ENCODE measurements around the gene ATG2A. TPM values are rescaled to one million over a fixed set of nuclear protein-coding genes. Genes with fewer than 3 reads are reported as not detected.
A peak's percentile ranks its signal among the peaks of the same experiment; 100 is the strongest.

ATG2A gene
- total RNA-seq, 1 donor from 2014 or later, result 39.5 TPM

- H3K27ac ChIP-seq, result peak overlapping the region; percentile 97 to 98
- intact Hi-C loops (cut with DNase I), result no loop called here
- TF ChIP-seq CTCF (IDR thresholded peaks at IDR 0.05), result no peak
- no peak for DNase-seq (ENCODE audit: low spot score in 2 of 2)
- H3K4me3 ChIP-seq, result no peak overlapping the region
- H3K36me3 ChIP-seq, result peaks cover 9 to 12% of the 10 kb centered on the region in 2 donors
- H3K27me3 ChIP-seq, result no peaks in the 10 kb centered on the region
- H3K4me1 ChIP-seq, result peaks cover 61 to 89% of the 10 kb centered on the region in 2 donors
- H3K9me3 ChIP-seq, result no peaks in the 10 kb centered on the region
These were observed 50.9 kb downstream of the ATG2A start for GRCh38 chr11:64866173-64866491.

GRCh38 chr11:64865286-64866172, 51.5 kb downstream of the ATG2A start:
- peak overlapping the region; percentile 37 to 59 for H3K4me3 ChIP-seq
- intact Hi-C loops (cut with DNase I), result loop anchor here (2.0 kb wide), 1 partner anchor 13 kb away; the partner anchor contains the start of gene EHD1
- no peaks in the 10 kb centered on the region for H3K9me3 ChIP-seq
- H3K36me3 ChIP-seq, result peaks cover 7 to 9% of the 10 kb centered on the region in 2 donors
- H3K27ac ChIP-seq, result peak overlapping the region; percentile 97 to 98
- H3K4me1 ChIP-seq, result peaks cover 55 to 83% of the 10 kb centered on the region in 2 donors
- TF ChIP-seq CTCF (IDR thresholded peaks at IDR 0.05), result no peak
- no peaks in the 10 kb centered on the region for H3K27me3 ChIP-seq
- DNase-seq (ENCODE audit: low spot score in 2 of 2), result no peak

GRCh38 chr11:64864473-64865285, 52.3 kb downstream of the ATG2A start:
- H3K36me3 ChIP-seq, result peaks cover 9 to 14% of the 10 kb centered on the region in 2 donors
- H3K27me3 ChIP-seq, result no peaks in the 10 kb centered on the region
- intact Hi-C loops (cut with DNase I), result loop anchor here (1.0 to 2.0 kb wide), 2 partner anchors 8 to 14 kb away; partner anchors contain the start of gene EHD1
- H3K4me1 ChIP-seq, result peaks cover 47 to 76% of the 10 kb centered on the region in 2 donors
- TF ChIP-seq CTCF (IDR thresholded peaks at IDR 0.05), result no peak
- peak overlapping the region; percentile 97 to 98 for H3K27ac ChIP-seq
- DNase-seq (ENCODE audit: low spot score in 2 of 2), result peak; percentile 87 to 96
- H3K9me3 ChIP-seq, result no peaks in the 10 kb centered on the region
- peak overlapping the region; percentile 37 to 59 for H3K4me3 ChIP-seq

- Histone ChIP-seq H3K27me3 (no peaks in the 10 kb centered on the region), H3K27ac (peak overlapping the region; percentile 97 to 98), H3K4me1 (peaks cover 44 to 72% of the 10 kb centered on the region in 2 donors), H3K9me3 (no peaks in the 10 kb centered on the region), H3K4me3 (peak overlapping the region; percentile 37 to 41), H3K36me3 (peaks cover 15 to 20% of the 10 kb centered on the region in 2 donors)
- TF ChIP-seq CTCF (IDR thresholded peaks at IDR 0.05), result no peak
- intact Hi-C loops (cut with DNase I), result loop anchor here (1.0 to 2.0 kb wide), 2 partner anchors 8 to 15 kb away; partner anchors contain the start of gene EHD1
- DNase-seq (ENCODE audit: low spot score in 2 of 2), result no peak
These were observed 52.9 kb downstream of the ATG2A start for GRCh38 chr11:64864135-64864472.

- Histone ChIP-seq H3K4me3 (peak overlapping the region; percentile 37 to 41), H3K27me3 (no peaks in the 10 kb centered on the region), H3K27ac (peak overlapping the region; percentile 97 to 98), H3K36me3 (peaks cover 19 to 26% of the 10 kb centered on the region in 2 donors), H3K4me1 (peaks cover 44 to 72% of the 10 kb centered on the region in 2 donors), H3K9me3 (no peaks in the 10 kb centered on the region)
- TF ChIP-seq CTCF (IDR thresholded peaks at IDR 0.05), result no peak
- DNase-seq (ENCODE audit: low spot score in 2 of 2), result no peak
- intact Hi-C loops (cut with DNase I), result loop anchor here (1.0 to 2.0 kb wide), 2 partner anchors 7 to 15 kb away; partner anchors contain the start of gene EHD1
These were observed 53.5 kb downstream of the ATG2A start for GRCh38 chr11:64863391-64864060.
